Measurements from ENCODE around the gene PPP2R5D.

- TF ChIP-seq, protein P1, sequence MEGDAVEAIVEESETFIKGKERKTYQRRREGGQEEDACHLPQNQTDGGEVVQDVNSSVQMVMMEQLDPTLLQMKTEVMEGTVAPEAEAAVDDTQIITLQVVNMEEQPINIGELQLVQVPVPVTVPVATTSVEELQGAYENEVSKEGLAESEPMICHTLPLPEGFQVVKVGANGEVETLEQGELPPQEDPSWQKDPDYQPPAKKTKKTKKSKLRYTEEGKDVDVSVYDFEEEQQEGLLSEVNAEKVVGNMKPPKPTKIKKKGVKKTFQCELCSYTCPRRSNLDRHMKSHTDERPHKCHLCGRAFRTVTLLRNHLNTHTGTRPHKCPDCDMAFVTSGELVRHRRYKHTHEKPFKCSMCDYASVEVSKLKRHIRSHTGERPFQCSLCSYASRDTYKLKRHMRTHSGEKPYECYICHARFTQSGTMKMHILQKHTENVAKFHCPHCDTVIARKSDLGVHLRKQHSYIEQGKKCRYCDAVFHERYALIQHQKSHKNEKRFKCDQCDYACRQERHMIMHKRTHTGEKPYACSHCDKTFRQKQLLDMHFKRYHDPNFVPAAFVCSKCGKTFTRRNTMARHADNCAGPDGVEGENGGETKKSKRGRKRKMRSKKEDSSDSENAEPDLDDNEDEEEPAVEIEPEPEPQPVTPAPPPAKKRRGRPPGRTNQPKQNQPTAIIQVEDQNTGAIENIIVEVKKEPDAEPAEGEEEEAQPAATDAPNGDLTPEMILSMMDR (IDR thresholded peaks at IDR 0.05) = no peak
- no peak for TF ChIP-seq POLR2A (IDR thresholded peaks at IDR 0.05)
Measured at GRCh38 chr6:42971746-42972327, 12.5 kb upstream of the PPP2R5D start.
